GM12873 (cell line): ENCODE results near the gene MORN5.

Source experiments
- CTCF ChIP-seq: IDR thresholded peaks from 2 replicates; pipeline ENCODE4 v1.5.1; 2012; ENCODE audit warnings: low read depth, mild to moderate bottlenecking, moderate library complexity, low read length, control low read depth; ENCODE audit not compliant: insufficient read depth; ENCODE audit errors: missing control alignments

The MORN5 gene

GRCh38 chr9:122155796-122156195, 3.9 kb upstream of the MORN5 start:
- no peak for TF ChIP-seq CTCF

GRCh38 chr9:122158202-122158601, 1.5 kb upstream of the MORN5 start:
- TF ChIP-seq CTCF = peak; percentile 81

- no peak for TF ChIP-seq CTCF
These were observed 178 bp downstream of the MORN5 start for GRCh38 chr9:122159925-122160246.

GRCh38 chr9:122162415-122162814, 2.7 kb downstream of the MORN5 start:
- no peak for TF ChIP-seq CTCF

GRCh38 chr9:122164286-122164685, 4.6 kb downstream of the MORN5 start:
- no peak for TF ChIP-seq CTCF

GRCh38 chr9:122168356-122168755, 8.6 kb downstream of the MORN5 start:
- no peak for TF ChIP-seq CTCF

- TF ChIP-seq CTCF = no peak
These were observed 12.4 kb downstream of the MORN5 start for GRCh38 chr9:122172131-122172530.

- TF ChIP-seq CTCF = no peak
These were observed 14.0 kb downstream of the MORN5 start for GRCh38 chr9:122173670-122174069.
